GM21737 (cell line): ENCODE measurements around the gene ETV1.
"Not testable (repeated sequence)": the region's sequence is repeated elsewhere in the genome, so short reads cannot be mapped to it uniquely, and the experiment has no call there.

Experiments
- ATAC-seq: cut with Tn5 transposase; IDR thresholded peaks from one replicate; pipeline ENCODE4 v1.9.1; 2021; ENCODE audit warnings: mild to moderate bottlenecking, moderate library complexity; ENCODE audit not compliant: unreplicated experiment

Gene ETV1

GRCh38 chr7:13933091-13933490 lies 56.4 kb downstream of the ETV1 start:
- ATAC-seq: no peak

GRCh38 chr7:13932131-13932530 lies 57.3 kb downstream of the ETV1 start:
- no peak for ATAC-seq

- no peak for ATAC-seq
Measured at GRCh38 chr7:13921062-13921461, 68.4 kb downstream of the ETV1 start.

GRCh38 chr7:13920053-13920697 lies 69.3 kb downstream of the ETV1 start:
- ATAC-seq: no peak

- not testable (repeated sequence) for ATAC-seq
Measured at GRCh38 chr7:13918333-13918732, 71.1 kb downstream of the ETV1 start.

GRCh38 chr7:13917103-13917502 lies 72.4 kb downstream of the ETV1 start:
- ATAC-seq: not testable (repeated sequence)

- ATAC-seq: no peak
Measured at GRCh38 chr7:13915891-13916290, 73.6 kb downstream of the ETV1 start.

GRCh38 chr7:13912715-13913278 lies 76.7 kb downstream of the ETV1 start:
- ATAC-seq: no peak

- no peak for ATAC-seq
Measured at GRCh38 chr7:13911909-13912308, 77.6 kb downstream of the ETV1 start.

GRCh38 chr7:13910805-13911551 lies 78.5 kb downstream of the ETV1 start:
- no peak for ATAC-seq

- ATAC-seq: no peak
Measured at GRCh38 chr7:13908667-13909397, 80.6 kb downstream of the ETV1 start.

GRCh38 chr7:13907831-13908230 lies 81.6 kb downstream of the ETV1 start:
- ATAC-seq: no peak

- no peak for ATAC-seq
Measured at GRCh38 chr7:13904689-13905088, 84.8 kb downstream of the ETV1 start.

- no peak for ATAC-seq
Measured at GRCh38 chr7:13904007-13904406, 85.5 kb downstream of the ETV1 start.

GRCh38 chr7:13901577-13901976 lies 87.9 kb downstream of the ETV1 start:
- no peak for ATAC-seq

- no peak for ATAC-seq
Measured at GRCh38 chr7:13898957-13899670, 90.4 kb downstream of the ETV1 start.

- no peak for ATAC-seq
Measured at GRCh38 chr7:13897819-13898218, 91.6 kb downstream of the ETV1 start.

GRCh38 chr7:13894954-13895353 lies 94.5 kb downstream of the ETV1 start:
- ATAC-seq: no peak

- ATAC-seq: no peak
Measured at GRCh38 chr7:13894377-13894776, 95.1 kb downstream of the ETV1 start.

GRCh38 chr7:13890793-13891192 lies 98.7 kb downstream of the ETV1 start:
- no peak for ATAC-seq

- no peak for ATAC-seq
Measured at GRCh38 chr7:13886356-13886755, 103.1 kb downstream of the ETV1 start.
